ENCODE measurements around the gene NUP210.

NUP210 gene

DNA sequence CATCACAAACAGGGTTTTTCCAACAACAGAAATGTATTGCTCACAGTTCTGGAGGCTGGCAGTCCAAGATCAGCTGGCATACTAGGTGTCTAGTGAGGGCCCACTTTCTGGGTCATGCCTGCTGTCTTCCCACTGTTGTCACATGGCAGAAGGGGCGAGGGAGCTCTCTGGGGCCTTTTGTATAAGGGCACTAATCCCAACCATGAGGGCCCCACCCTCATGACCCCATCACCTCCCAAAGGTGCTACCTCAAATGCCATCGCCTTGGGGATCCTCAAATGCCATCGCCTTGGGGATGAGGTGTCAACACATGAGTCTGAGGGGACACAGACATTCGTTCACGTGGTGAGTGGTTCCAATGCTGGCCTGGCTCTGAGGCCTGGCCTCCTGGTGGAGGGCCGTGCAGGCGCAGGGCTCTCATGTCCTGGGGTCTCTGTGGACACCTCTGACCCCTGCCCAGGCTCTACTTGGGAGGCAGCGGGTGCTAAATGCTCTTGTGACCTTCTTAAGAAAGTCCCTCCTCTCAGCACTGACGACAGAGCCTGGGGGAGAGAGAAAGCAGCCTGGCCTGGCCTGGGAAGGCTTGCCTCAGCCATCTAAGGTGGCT is 16.8 kb downstream of the NUP210 start:
- no peak overlapping the region for H3K4me3 ChIP-seq (ENCODE audit: low read length)
- TF ChIP-seq, protein P1, sequence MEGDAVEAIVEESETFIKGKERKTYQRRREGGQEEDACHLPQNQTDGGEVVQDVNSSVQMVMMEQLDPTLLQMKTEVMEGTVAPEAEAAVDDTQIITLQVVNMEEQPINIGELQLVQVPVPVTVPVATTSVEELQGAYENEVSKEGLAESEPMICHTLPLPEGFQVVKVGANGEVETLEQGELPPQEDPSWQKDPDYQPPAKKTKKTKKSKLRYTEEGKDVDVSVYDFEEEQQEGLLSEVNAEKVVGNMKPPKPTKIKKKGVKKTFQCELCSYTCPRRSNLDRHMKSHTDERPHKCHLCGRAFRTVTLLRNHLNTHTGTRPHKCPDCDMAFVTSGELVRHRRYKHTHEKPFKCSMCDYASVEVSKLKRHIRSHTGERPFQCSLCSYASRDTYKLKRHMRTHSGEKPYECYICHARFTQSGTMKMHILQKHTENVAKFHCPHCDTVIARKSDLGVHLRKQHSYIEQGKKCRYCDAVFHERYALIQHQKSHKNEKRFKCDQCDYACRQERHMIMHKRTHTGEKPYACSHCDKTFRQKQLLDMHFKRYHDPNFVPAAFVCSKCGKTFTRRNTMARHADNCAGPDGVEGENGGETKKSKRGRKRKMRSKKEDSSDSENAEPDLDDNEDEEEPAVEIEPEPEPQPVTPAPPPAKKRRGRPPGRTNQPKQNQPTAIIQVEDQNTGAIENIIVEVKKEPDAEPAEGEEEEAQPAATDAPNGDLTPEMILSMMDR (conservative IDR thresholded peaks at IDR 0.05; ENCODE audit: low read depth, low read length), result no peak
- DNase-seq (ENCODE audit: low read depth), result no peak

DNA sequence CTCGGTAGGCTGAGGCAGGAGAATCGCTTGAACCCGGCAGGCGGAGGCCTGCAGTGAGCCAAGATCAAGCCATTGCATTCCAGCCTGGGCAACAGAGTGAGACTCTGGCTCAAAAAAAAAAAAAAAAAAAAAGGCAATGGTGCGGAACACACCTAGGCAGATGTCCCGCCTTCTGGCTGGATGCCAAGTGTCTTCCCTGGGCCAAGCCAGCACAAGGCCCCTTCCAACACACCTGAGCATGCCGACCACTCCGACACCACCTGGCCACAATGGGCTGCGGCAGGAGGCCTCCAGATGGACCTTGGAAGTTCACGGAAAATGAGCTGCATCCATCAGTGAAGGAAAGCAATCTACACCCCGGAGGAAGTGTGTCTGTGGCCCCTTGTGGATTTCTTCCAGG is 19.0 kb downstream of the NUP210 start:
- TF ChIP-seq, protein P1 (conservative IDR thresholded peaks at IDR 0.05; ENCODE audit: low read depth, low read length), result no peak
- DNase-seq (ENCODE audit: low read depth), result no peak
- no peak overlapping the region for H3K4me3 ChIP-seq (ENCODE audit: low read length)

DNA sequence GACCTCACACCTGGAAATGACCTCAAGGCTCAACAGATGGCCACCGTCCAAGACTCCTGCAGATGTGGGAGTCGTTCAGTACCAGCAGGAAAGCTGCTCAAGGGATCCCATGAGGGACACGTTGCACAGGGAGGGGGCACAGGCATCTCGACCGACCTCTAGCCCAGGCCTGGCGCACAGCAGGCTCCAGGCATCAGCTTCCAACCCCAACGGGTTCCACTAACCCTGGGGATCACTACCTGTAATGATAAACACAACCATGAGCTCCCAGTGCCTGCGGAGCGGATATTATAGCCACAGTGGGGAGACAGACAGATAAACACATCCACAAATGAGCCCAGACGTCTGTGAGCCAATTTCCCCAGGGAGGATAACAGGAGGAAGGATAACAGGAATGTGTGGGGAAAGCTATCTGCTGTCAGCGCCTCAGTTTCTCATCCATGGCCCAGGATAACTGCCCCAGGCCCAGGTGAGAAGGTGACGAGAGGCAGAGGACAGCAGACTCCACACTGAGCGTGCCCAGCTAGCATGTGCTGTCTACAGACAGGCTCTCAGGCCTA is 19.9 kb downstream of the NUP210 start:
- DNase-seq (ENCODE audit: low read depth), result no peak
- TF ChIP-seq, protein P1 (conservative IDR thresholded peaks at IDR 0.05; ENCODE audit: low read depth, low read length), result no peak
- H3K4me3 ChIP-seq (ENCODE audit: low read length), result no peak overlapping the region

DNA sequence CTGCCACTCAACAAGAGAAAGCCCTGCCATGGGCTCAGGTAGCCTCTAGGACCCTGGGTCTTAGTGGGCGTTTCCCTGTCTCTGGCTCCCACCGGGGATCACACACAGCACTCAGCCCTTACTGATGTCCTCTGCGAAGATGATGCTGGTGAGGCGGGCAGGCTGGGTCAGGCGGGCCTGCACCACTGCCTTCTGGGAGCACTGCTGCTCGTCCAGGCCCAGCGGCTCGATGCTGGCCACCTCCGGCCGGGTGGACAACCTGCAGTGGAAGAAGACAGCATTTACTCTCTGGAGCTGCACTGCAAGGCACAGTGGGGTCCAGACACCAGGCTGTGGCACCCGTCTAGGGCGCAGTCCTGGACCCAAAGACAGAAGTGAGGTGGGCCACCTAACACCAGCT is 20.5 kb downstream of the NUP210 start:
- no peak for DNase-seq (ENCODE audit: low read depth)
- no peak overlapping the region for H3K4me3 ChIP-seq (ENCODE audit: low read length)
- TF ChIP-seq, protein P1 (conservative IDR thresholded peaks at IDR 0.05; ENCODE audit: low read depth, low read length), result no peak

DNA sequence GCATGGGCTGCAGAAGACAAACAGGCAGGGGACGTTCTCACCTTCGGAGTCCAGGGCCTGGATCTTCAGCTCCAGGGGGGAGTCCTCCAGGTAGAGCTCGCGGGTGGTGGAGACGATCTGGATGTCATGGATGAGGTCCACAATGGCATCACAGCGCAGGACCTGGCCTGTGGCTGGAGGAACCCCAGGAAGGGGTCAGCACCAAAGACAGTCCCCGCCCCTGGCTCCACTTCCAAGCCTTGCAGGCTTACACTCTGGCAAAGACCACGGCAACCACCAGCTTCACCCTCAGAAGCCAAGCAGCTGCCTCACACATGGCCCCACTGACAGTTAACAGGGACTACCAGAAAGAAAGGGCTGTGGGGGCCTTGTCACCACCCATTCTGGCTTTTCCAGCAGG is 22.8 kb downstream of the NUP210 start:
- DNase-seq (ENCODE audit: low read depth), result no peak
- TF ChIP-seq, protein P1 (conservative IDR thresholded peaks at IDR 0.05; ENCODE audit: low read depth, low read length), result no peak
- no peak overlapping the region for H3K4me3 ChIP-seq (ENCODE audit: low read length)

DNA sequence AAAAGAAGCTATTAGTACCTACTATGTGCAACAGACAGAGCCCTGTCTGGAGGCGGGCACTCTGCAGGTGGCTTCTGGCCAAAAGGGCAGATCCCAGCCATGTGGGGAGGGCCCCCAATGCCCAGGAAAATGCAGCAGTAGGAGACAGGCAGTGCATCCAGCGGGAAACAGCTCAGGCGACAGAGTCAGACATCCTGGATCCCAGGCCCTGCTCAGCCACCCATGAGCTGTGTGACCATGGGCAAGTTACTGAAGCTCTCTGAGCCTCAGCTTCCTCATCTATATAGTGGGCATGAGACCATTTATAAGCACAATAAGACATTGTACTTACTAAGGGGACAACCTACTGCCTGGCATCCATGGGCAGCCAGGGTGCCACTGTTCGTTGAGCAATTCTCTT is 25.8 kb downstream of the NUP210 start:
- TF ChIP-seq, protein P1 (conservative IDR thresholded peaks at IDR 0.05; ENCODE audit: low read depth, low read length), result no peak
- DNase-seq (ENCODE audit: low read depth), result no peak
- H3K4me3 ChIP-seq (ENCODE audit: low read length), result no peak overlapping the region

Measured in retinal pigment epithelial cell (primary cell).